ENCODE measurements around the gene DECR2. TPM values are rescaled to one million over a fixed set of nuclear protein-coding genes. Genes with fewer than 3 reads are reported as not detected.

The DECR2 gene
- total RNA-seq, 1 donor from 2014 or later: 14.6 TPM

- peaks cover 4% of the 10 kb centered on the region for H3K4me1 Mint-ChIP-seq (ENCODE audit: unreplicated experiment)
- peaks cover 8% of the 10 kb centered on the region for H3K27me3 Mint-ChIP-seq (ENCODE audit: unreplicated experiment)
- peak; percentile 45 for DNase-seq (ENCODE audit: low spot score)
- H3K36me3 Mint-ChIP-seq (ENCODE audit: low read depth, unreplicated experiment): peaks cover 20% of the 10 kb centered on the region
- TF ChIP-seq, protein P1, sequence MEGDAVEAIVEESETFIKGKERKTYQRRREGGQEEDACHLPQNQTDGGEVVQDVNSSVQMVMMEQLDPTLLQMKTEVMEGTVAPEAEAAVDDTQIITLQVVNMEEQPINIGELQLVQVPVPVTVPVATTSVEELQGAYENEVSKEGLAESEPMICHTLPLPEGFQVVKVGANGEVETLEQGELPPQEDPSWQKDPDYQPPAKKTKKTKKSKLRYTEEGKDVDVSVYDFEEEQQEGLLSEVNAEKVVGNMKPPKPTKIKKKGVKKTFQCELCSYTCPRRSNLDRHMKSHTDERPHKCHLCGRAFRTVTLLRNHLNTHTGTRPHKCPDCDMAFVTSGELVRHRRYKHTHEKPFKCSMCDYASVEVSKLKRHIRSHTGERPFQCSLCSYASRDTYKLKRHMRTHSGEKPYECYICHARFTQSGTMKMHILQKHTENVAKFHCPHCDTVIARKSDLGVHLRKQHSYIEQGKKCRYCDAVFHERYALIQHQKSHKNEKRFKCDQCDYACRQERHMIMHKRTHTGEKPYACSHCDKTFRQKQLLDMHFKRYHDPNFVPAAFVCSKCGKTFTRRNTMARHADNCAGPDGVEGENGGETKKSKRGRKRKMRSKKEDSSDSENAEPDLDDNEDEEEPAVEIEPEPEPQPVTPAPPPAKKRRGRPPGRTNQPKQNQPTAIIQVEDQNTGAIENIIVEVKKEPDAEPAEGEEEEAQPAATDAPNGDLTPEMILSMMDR (IDR thresholded peaks at IDR 0.05; ENCODE audit: unreplicated experiment): no peak
- no peaks in the 10 kb centered on the region for H3K9me3 Mint-ChIP-seq (ENCODE audit: unreplicated experiment)
- no peak overlapping the region for H3K4me3 Mint-ChIP-seq (ENCODE audit: unreplicated experiment)
- peak overlapping the region; percentile 88 for H3K27ac Mint-ChIP-seq (ENCODE audit: unreplicated experiment)
Measured at GRCh38 chr16:457732-458400, 56.2 kb downstream of the DECR2 start.

- Mint-ChIP-seq H3K27me3 (ENCODE audit: unreplicated experiment) (peaks cover 6% of the 10 kb centered on the region), H3K36me3 (ENCODE audit: low read depth, unreplicated experiment) (peaks cover 23% of the 10 kb centered on the region), H3K9me3 (ENCODE audit: unreplicated experiment) (no peaks in the 10 kb centered on the region), H3K27ac (ENCODE audit: unreplicated experiment) (no peak overlapping the region), H3K4me1 (ENCODE audit: unreplicated experiment) (peaks cover 4% of the 10 kb centered on the region), H3K4me3 (ENCODE audit: unreplicated experiment) (no peak overlapping the region)
- no peak for DNase-seq (ENCODE audit: low spot score)
- TF ChIP-seq, protein P1 (IDR thresholded peaks at IDR 0.05; ENCODE audit: unreplicated experiment): no peak
Measured at GRCh38 chr16:459761-460160, 58.1 kb downstream of the DECR2 start.

- Mint-ChIP-seq H3K27me3 (ENCODE audit: unreplicated experiment) (peaks cover 6% of the 10 kb centered on the region), H3K4me1 (ENCODE audit: unreplicated experiment) (peaks cover 4% of the 10 kb centered on the region), H3K36me3 (ENCODE audit: low read depth, unreplicated experiment) (peaks cover 29% of the 10 kb centered on the region), H3K4me3 (ENCODE audit: unreplicated experiment) (no peak overlapping the region), H3K27ac (ENCODE audit: unreplicated experiment) (no peak overlapping the region), H3K9me3 (ENCODE audit: unreplicated experiment) (no peaks in the 10 kb centered on the region)
- TF ChIP-seq, protein P1 (IDR thresholded peaks at IDR 0.05; ENCODE audit: unreplicated experiment): no peak
- DNase-seq (ENCODE audit: low spot score): no peak
Measured at GRCh38 chr16:460787-461186, 59.1 kb downstream of the DECR2 start.

Other genes starting within 250 kb of the DECR2 start
- gene HBZ, start 249.2 kb upstream of the DECR2 start, total RNA-seq (ENCODE audit: unreplicated experiment): not detected
- not detected for gene HBM, start 235.9 kb upstream of the DECR2 start, total RNA-seq (ENCODE audit: unreplicated experiment)
- not detected for gene HBA2, start 229.0 kb upstream of the DECR2 start, total RNA-seq (ENCODE audit: unreplicated experiment)
- gene HBA1, start 225.2 kb upstream of the DECR2 start, total RNA-seq (ENCODE audit: unreplicated experiment): not detected
- not detected for gene HBQ1, start 221.4 kb upstream of the DECR2 start, total RNA-seq (ENCODE audit: unreplicated experiment)
- gene LUC7L, start 172.4 kb upstream of the DECR2 start, total RNA-seq (ENCODE audit: unreplicated experiment): 92.2 TPM
- gene FAM234A, start 167.1 kb upstream of the DECR2 start, total RNA-seq (ENCODE audit: unreplicated experiment): 72.3 TPM
- not detected for gene RGS11, start 125.9 kb upstream of the DECR2 start, total RNA-seq (ENCODE audit: unreplicated experiment)
- gene ARHGDIG, start 121.3 kb upstream of the DECR2 start, total RNA-seq (ENCODE audit: unreplicated experiment): not detected
- not detected for gene PDIA2, start 118.7 kb upstream of the DECR2 start, total RNA-seq (ENCODE audit: unreplicated experiment)
- 17.5 TPM for gene AXIN1, start 49.2 kb upstream of the DECR2 start, total RNA-seq (ENCODE audit: unreplicated experiment)
- gene MRPL28, start 31.3 kb upstream of the DECR2 start, total RNA-seq (ENCODE audit: unreplicated experiment): 70.8 TPM
- 133 TPM for gene PGAP6, start 19.9 kb upstream of the DECR2 start, total RNA-seq (ENCODE audit: unreplicated experiment)
- 139 TPM for gene NME4, start 4.7 kb upstream of the DECR2 start, total RNA-seq (ENCODE audit: unreplicated experiment)
- gene RAB11FIP3, start 23.8 kb downstream of the DECR2 start, total RNA-seq (ENCODE audit: unreplicated experiment): 81.5 TPM
- gene CAPN15, start 125.8 kb downstream of the DECR2 start, total RNA-seq (ENCODE audit: unreplicated experiment): 49.0 TPM
- not detected for gene PRR35, start 158.5 kb downstream of the DECR2 start, total RNA-seq (ENCODE audit: unreplicated experiment)
- 0.69 TPM for gene NHLRC4, start 165.1 kb downstream of the DECR2 start, total RNA-seq (ENCODE audit: unreplicated experiment)
- gene PIGQ, start 168.1 kb downstream of the DECR2 start, total RNA-seq (ENCODE audit: unreplicated experiment): 38.4 TPM
- 18.5 TPM for gene RAB40C, start 188.2 kb downstream of the DECR2 start, total RNA-seq (ENCODE audit: unreplicated experiment)
- 0.44 TPM for gene WFIKKN1, start 229.1 kb downstream of the DECR2 start, total RNA-seq (ENCODE audit: unreplicated experiment)
- 48.5 TPM for gene METTL26, start 234.4 kb downstream of the DECR2 start, total RNA-seq (ENCODE audit: unreplicated experiment)
- gene MCRIP2, start 239.9 kb downstream of the DECR2 start, total RNA-seq (ENCODE audit: unreplicated experiment): 2.9 TPM
- gene WDR90, start 247.5 kb downstream of the DECR2 start, total RNA-seq (ENCODE audit: unreplicated experiment): 25.2 TPM

Data from endothelial cell (in vitro differentiated cells).